OCI-LY1 (cell line): ENCODE results near the gene TLR3.

Experiments
- CTCF ChIP-seq: fragments of 200-600 bp; sonication (generic), shearing (Covaris generic); IDR thresholded peaks from 2 replicates; pipeline ENCODE4 v1.5.1; 2017; ENCODE audit warnings: mild to moderate bottlenecking, antibody characterized with exemption, low read length, moderate library complexity, mixed read lengths
- EZH2 ChIP-seq: fragments of 200-600 bp; sonication (generic), shearing (Covaris generic); IDR thresholded peaks from 2 replicates; pipeline ENCODE4 v1.8.0; 2017; ENCODE audit warnings: borderline replicate concordance, mixed run types, mild to moderate bottlenecking, antibody characterized with exemption, low read length, moderate library complexity, mixed read lengths

GRCh38 chr4:186029571-186030398, 39.2 kb upstream of the TLR3 start:
- TF ChIP-seq CTCF (no peak), EZH2 (no peak)
